Colonic mucosa (tissue), 4 donors: Measurements from ENCODE around the gene ART4. TPM values are rescaled to one million over a fixed set of nuclear protein-coding genes. Genes with fewer than 3 reads are reported as not detected.

Experiments used
- DNase-seq: peaks from one replicate; pipeline ENCODE4 v3.0.0-alpha.2; 2020
- H3K27ac ChIP-seq: fragments of 200-600 bp; one replicate; pipeline ENCODE4 v1.8.0; 2021
- H3K27me3 ChIP-seq: fragments of 200-600 bp; one replicate; pipeline ENCODE4 v1.8.0; 2021
- H3K36me3 ChIP-seq: fragments of 200-600 bp; one replicate; pipeline ENCODE4 v1.8.0; 2021
- H3K4me1 ChIP-seq: fragments of 200-600 bp; one replicate; pipeline ENCODE4 v1.8.0; 2021; ENCODE audit warnings: mild to moderate bottlenecking
- H3K4me3 ChIP-seq: fragments of 200-600 bp; one replicate; pipeline ENCODE4 v1.8.0; 2021
- H3K9ac ChIP-seq, 2 donors: one replicate each; pipeline ENCODE4 v1.7.0; 2013; ENCODE audit warnings: control low read depth in 2 of 2, low read depth in 2 of 2, low read length in 2 of 2
- H3K9me3 ChIP-seq: fragments of 200-600 bp; one replicate; pipeline ENCODE4 v1.8.0; 2021
- intact Hi-C: fragments of 100-400 bp; cut with DNase I; formaldehyde crosslinking; loops from one replicate; pipeline ENCODE4 v1.14.1; 2022
- total RNA-seq, 2 donors: library from RNA; stranded (reverse); fragmentation: NEBNext Ultra II Directional in 1 of 2; extraction: Animal tissue kit (Norgen Biotek cat#: 25700) in 1 of 2; gene quantifications; one replicate each; pipeline ENCODE4 v1.2.1, GENCODE V29; 2021
- TF ChIP-seq, protein P1 (sequence below): fragments of 200-600 bp; IDR thresholded peaks from one replicate; pipeline ENCODE4 v1.8.0; 2022; ENCODE audit warnings: antibody characterized with exemption, mild to moderate bottlenecking
- donor health status: healthy.
- donor health status: DM: no; HTN: no; CAD: no.
- donor health status: DM: no; HTN: no; CAD: no.

Gene ART4
- total RNA-seq, 2 donors from 2014 or later, result 0.49 TPM; not detected in 1

DNA sequence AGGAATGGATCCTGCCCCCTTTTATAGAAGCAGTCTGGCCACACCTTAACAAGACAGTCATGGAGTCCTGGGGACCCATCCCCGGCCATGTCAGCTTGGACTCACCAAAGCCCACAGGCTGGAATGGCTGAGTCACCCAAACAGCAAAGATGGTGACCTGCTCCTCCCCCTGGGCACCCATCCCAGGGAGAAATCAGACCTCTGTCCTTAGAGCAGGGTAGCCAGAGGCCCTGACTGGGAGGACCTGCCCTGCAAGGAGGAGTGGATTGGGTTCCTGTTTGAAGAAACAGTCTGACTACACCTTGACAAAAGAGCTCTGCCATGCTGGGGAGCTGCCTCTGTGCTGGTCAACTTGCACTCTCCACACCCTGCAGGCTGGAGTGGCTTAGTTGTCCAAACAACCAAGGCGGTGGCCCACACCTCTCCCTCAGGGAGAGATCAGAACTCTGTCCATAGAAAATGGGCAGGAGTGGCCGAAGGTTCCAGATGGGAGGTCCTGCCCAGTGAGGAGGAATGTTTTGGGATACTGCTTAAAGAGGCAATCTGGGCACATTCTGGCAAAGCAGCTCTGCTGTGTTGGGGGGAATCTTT is 25.7 kb upstream of the ART4 start:
- intact Hi-C loops, result no loop called here
- Histone ChIP-seq H3K27me3 (no peaks in the 10 kb centered on the region), H3K9me3 (no peaks in the 10 kb centered on the region), H3K4me3 (no peak overlapping the region), H3K4me1 (no peaks in the 10 kb centered on the region), H3K36me3 (no peaks in the 10 kb centered on the region), H3K9ac (no peak overlapping the region), H3K27ac (no peak overlapping the region)
- no peak for DNase-seq
- TF ChIP-seq, protein P1, sequence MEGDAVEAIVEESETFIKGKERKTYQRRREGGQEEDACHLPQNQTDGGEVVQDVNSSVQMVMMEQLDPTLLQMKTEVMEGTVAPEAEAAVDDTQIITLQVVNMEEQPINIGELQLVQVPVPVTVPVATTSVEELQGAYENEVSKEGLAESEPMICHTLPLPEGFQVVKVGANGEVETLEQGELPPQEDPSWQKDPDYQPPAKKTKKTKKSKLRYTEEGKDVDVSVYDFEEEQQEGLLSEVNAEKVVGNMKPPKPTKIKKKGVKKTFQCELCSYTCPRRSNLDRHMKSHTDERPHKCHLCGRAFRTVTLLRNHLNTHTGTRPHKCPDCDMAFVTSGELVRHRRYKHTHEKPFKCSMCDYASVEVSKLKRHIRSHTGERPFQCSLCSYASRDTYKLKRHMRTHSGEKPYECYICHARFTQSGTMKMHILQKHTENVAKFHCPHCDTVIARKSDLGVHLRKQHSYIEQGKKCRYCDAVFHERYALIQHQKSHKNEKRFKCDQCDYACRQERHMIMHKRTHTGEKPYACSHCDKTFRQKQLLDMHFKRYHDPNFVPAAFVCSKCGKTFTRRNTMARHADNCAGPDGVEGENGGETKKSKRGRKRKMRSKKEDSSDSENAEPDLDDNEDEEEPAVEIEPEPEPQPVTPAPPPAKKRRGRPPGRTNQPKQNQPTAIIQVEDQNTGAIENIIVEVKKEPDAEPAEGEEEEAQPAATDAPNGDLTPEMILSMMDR, result no peak

DNA sequence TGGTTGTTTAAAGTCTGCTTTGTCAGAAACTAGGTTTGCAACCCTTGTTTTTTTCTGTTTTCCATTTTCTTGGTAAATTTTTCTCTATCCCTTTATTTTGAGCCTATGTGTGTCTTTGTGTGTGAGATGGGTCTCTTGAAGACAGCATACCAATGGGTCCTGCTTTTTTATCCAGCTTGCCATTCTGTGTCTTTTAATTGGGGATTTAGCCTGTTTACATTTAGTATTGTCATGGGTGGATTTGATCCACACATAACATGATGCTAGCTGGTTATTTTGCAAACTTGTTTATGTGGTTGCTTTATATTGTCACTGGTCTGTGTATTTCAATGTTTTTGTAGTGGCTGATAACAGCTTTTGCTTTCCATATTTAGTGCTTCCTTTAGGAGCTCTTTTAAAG is 17.2 kb upstream of the ART4 start:
- H3K9me3 ChIP-seq, result no peaks in the 10 kb centered on the region
- DNase-seq, result no peak
- H3K27me3 ChIP-seq, result no peaks in the 10 kb centered on the region
- no peaks in the 10 kb centered on the region for H3K4me1 ChIP-seq
- no peak overlapping the region for H3K27ac ChIP-seq
- no peaks in the 10 kb centered on the region for H3K36me3 ChIP-seq
- no peak overlapping the region for H3K4me3 ChIP-seq
- no peak overlapping the region for H3K9ac ChIP-seq
- TF ChIP-seq, protein P1, result no peak
- intact Hi-C loops, result no loop called here

DNA sequence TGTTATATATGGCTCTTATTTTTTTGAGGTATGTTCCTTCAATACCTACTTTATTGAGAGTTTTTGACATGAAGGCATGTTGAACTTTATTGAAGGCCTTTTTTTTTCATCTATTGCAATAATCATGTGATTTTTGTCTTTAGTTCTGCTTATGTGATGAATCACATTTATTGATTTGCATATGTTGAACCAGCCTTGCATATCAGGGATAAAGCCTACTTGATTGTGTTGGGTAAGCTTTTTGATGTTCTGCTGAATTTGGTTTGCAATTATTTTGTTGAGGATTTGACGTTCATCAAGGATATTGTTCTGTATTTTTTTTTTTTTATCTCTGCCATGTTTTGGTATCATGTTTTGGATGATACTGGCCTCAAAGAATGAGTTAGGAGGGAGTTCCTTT is 15.2 kb upstream of the ART4 start:
- H3K27ac ChIP-seq, result no peak overlapping the region
- no peak overlapping the region for H3K9ac ChIP-seq
- H3K27me3 ChIP-seq, result no peaks in the 10 kb centered on the region
- no peaks in the 10 kb centered on the region for H3K4me1 ChIP-seq
- DNase-seq, result no peak
- TF ChIP-seq, protein P1, result no peak
- H3K4me3 ChIP-seq, result no peak overlapping the region
- no peaks in the 10 kb centered on the region for H3K36me3 ChIP-seq
- intact Hi-C loops, result no loop called here
- no peaks in the 10 kb centered on the region for H3K9me3 ChIP-seq

DNA sequence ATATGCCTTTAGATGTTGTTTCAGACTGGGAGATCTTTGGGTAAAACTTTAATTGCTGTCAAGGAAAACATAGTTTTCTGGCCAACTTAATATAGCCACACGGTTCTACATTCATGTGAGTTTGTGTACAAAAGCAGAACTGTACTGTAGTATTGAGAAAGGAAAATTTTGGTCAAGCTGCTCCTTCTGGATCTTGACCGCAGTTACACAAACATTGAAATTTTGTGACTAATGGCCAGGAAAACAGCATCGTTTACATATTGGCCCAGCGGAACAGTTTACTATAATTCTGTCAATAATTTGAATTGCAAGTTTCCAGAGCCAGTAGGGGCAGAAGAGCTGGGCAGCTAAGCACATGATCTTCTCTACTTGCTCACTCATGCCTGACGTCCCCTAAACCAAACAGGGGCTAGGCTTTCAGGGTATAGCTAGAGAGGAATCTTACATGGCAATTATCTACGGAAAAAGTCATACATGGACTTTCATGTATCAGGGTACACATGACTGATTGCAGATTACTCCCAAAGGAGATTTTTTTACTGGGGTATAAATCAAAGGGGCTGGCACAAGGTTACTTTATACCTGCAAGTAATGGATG is 11.4 kb upstream of the ART4 start:
- Histone ChIP-seq H3K9me3 (no peaks in the 10 kb centered on the region), H3K27ac (no peak overlapping the region), H3K36me3 (no peaks in the 10 kb centered on the region), H3K27me3 (no peaks in the 10 kb centered on the region), H3K4me1 (no peaks in the 10 kb centered on the region), H3K4me3 (no peak overlapping the region), H3K9ac (no peak overlapping the region)
- DNase-seq, result no peak
- intact Hi-C loops, result no loop called here
- TF ChIP-seq, protein P1, result no peak

DNA sequence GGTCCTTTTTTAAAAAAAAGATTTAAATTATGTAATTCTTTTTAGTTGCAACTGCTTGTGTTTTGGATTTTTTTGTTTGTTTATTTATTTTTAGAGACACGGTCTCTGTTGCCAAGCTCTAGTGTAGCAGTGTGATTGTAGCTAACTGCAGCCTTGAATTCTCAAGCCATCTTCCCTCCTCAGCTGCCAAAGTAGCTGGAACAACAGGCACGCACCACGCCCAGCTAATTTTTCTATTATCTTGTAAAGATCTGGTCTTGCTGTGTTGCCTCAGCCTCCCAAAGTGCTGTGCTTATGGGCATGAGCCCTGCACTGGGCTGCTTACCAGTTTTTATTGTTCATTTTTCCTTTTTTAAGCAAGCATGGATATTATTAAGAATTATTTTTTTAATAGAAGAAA is 10.6 kb upstream of the ART4 start:
- intact Hi-C loops, result no loop called here
- no peaks in the 10 kb centered on the region for H3K9me3 ChIP-seq
- DNase-seq, result no peak
- H3K9ac ChIP-seq, result no peak overlapping the region
- H3K4me3 ChIP-seq, result no peak overlapping the region
- TF ChIP-seq, protein P1, result no peak
- no peak overlapping the region for H3K27ac ChIP-seq
- no peaks in the 10 kb centered on the region for H3K4me1 ChIP-seq
- H3K36me3 ChIP-seq, result no peaks in the 10 kb centered on the region
- H3K27me3 ChIP-seq, result no peaks in the 10 kb centered on the region
